HG03060 (cell line): ENCODE measurements around the gene HNRNPC.
"Not testable (repeated sequence)": the region's sequence is repeated elsewhere in the genome, so short reads cannot be mapped to it uniquely, and the experiment has no call there.

Experiments used
- ATAC-seq: cut with Tn5 transposase; IDR thresholded peaks from one replicate; pipeline ENCODE4 v1.9.1; 2021; ENCODE audit warnings: low read depth, moderate number of reproducible peaks; ENCODE audit not compliant: unreplicated experiment

The HNRNPC gene

DNA sequence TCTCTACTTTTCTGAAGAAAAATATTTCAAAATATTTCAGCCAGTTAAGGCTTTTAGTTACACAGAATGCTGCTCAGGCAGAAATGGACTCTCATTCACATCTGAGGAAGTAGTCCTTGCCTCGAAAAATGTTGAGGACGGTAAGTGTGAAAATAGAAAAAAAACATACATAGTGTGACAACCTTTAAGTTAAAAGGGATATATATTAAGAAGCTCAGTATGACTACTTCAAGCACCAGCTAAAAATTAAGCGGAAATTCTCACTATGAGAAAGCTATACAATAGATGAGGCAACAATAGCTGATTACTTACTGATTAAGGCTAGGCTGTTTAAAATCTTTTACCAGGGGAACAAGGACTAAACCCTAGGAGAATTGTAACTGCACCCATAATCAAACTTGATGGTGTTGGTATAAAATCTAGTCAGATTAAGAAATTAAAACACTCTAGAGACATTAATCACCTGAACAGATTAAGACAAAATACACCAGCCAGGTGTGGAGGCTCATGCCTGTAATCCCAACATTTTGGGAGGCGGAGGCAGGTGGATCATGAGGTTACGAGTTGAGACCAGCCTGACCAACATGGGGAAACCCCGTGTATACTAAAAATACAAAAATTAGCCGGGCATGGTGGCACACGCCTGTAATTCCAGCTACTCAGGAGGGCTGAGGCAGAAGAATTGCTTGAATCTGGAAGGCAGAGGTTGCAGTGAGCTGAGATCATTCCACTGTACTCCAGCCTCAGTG is 53.9 kb downstream of the HNRNPC start:
- ATAC-seq = no peak

DNA sequence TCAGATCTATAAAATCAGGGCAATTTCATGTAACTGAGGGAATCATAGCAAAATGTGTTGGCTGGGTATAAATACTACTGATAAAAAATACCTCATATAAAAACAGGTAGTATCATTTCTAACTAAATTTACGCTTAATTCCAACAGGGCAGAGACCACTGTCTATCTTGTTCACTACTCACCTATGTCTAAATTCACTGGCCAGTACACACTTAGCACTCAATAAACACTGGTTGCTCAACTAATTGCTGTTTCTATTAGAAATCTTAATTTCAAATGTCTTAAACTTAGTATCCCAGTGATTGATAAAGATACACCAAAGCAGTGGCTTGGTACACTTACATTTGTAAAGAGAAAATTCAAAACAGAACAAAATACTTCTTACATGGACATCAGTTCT is 55.6 kb downstream of the HNRNPC start:
- no peak for ATAC-seq

DNA sequence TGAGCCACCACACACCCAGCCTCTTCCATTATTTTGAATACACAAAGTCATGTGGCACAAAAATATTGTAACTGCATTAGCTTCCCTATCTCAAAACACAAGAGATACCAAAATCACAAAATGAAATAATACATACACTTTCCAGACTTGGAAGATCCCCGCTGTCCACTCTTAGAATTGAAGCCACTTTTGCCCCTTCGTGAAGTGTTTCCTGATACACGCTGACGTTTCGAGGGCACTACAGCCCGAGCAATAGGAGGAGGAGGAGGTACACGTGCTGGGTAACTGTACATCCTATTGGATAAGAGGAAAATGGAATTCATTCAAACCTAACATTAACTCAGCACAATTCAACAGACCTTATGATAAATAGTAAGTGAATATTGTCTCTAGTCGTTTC is 56.4 kb downstream of the HNRNPC start:
- ATAC-seq = not testable (repeated sequence)

DNA sequence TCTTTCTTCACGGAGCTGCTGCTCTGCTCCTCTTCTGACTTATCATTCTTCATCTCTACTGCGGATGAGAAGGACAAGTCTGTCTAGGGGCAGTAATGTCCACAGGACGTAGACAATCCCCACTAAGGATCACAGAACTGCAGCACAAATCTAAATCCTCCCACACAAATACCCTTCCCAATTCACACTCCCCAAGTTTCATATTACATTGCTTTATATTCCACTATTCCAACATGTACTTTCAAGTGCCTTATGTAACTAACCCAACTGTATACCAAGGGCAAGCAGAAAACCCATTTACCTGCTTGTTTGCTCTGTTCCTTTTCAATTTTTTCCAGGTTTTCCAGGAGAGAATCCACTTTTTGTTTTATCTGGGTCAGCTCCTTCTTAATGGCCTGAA is 57.7 kb downstream of the HNRNPC start:
- ATAC-seq = no peak

DNA sequence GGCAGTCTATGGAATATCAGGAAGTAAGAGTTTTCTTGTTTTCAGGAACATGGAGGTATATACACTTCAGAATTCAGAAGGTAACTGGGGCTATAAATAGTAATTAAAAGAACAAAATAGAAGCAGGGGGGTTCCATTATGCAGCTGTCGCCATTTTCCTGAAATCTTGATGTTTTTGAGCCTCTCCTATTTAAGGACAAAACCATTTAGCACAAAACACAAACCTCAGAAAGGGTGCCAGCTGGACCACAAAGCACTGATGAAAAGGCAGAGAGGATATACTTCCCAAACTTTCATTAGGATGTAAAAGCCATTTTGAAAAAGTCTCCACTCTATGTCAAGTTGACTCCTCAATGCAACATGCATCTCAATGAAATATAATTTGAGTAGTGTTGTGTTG is 59.2 kb downstream of the HNRNPC start:
- no peak for ATAC-seq

DNA sequence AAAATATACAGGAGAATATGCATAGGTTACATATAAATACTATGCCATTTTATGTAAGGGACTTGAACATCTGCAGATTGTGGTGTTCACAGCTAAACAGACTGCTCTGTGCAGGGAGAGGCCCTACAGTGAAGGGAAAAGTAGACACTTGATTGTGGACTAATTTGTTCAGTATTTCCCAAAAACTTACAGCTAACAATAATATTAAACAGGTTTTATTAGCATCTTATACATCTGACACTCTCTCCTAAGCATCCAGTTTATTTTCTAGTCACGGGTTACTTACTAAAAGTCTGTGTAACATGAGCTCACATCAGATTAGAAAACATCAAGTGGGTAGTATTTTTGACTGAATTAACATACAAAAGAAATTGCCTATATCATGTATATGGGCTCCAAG is 60.1 kb downstream of the HNRNPC start:
- ATAC-seq = no peak

DNA sequence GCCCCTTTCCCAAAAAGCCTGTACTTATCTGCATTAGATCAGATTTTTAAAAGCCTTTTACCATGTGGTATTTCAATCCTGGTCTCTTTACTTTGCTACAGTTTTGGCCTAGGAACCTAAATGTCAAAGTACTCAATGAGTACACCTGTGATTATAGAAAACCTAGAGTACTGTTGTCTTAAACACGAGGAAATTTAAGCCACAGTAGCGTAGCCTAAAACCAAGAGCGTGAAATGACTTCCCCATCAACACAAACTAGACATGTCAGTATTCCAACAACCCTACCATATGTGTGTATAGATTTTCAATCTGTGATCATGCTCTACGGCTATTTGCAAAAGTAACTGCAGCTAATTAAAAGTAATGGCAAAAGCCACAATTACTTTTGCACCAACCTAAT is 60.7 kb downstream of the HNRNPC start:
- ATAC-seq = no peak

DNA sequence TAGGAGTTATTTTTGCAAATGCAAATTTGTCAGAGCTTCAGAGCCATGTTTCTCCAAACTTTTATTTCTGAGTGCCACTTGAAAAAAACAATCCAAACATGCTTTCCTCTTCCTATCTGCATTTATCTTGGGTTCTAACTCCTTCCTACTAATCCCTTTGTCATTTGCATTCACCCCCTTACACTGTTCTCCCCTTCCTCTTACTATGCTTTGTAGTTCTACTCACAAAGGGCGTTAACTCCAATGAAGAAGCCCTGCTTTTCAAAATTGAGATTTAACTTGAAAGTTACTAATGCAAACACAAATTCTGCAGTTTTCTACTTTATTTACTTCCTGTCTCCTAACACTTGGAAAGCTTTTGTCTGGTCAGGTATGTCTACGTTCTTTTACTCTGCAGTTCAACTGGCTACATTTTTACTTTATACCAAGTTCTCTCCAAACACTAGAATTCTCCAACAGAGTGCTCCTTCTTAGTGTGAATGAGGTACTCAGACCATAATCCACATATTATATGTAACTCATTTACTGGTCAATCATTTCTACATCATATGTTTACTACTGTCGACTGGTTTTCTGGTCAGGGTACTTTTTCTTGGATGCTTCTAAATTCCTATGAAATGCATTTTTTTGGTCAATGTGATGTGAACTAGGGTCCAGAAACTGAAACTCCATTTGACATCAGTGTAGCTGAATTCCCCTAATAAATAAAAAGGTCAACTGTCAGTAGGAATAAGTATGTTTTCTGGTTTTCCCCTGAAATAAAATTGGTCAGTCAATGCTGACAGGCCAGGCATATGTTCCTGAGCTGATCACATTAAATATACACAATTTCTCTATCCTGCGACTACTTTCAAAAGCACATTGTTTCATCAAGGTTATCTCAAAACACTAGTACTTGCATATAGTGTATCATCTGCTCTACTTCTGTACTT is 62.2 kb downstream of the HNRNPC start:
- no peak for ATAC-seq

DNA sequence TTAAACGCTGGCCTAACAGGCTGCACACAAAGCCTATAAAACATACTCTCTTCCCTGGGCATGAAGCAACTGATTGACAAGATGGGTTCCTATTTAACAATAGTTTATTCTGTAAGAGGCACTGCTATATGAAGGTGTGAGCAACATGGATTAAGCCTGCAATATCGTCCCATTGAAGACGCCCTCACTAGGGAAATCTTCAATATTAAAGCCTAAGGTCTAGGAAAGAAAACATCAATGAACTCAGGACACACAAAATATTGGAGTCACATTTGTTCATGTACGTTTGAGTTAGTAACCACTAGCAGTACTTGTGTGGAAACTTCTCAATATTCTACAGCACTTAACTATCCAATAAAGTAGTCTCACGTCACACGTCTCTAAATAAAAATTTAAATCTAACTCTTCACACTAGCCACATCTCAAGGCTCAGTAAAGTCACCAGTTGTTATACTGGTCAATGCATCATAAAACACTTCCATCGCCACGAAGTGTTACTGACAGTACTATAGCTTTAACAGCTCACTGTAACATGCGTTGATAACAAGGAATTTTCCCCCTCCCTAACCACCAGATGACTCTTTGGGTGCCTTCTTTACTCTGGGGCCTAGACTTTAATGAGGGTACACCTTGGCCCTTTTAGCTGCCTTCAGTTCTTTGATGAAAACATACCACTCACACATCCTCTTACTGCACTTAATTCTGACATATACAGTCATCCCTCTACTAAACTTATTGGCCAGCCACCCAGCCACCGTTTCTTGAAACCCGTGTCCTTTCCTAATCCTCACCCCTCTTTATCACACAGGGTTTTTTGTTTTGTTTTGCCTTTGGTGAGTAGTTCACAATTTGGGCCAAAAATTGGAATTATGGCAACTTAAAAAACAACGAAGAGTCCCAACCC is 63.3 kb downstream of the HNRNPC start:
- ATAC-seq = no peak

DNA sequence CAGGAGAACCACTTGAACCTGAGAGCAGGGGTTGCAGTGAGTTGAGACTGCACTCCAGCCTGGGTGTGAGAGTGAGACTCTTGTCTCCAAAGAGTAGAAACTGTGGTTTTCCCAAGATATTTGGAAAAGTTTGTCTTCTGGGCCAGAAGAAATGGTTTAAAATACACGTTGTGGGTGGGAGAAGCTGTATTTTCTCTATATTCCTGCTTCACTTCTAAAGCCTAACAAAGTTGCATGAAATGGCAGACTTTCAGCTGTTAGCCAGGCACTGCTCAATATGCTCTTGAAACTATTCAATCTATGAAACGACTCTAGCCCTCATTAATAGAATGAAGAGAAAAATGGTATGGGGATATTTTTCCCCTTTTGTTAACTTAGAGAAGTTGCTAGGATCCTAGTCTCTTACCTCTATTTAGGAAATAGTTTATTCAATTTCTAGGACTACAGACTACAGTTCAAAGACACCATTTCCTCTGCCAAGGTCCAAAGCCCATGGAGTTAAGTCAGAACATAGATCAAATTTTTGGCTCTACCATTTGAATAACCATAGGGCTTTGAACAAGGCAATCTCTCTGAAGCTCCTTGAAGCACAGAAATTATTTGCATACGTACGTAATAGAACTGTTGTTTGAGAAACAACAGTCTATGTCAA is 64.1 kb downstream of the HNRNPC start:
- ATAC-seq = no peak

DNA sequence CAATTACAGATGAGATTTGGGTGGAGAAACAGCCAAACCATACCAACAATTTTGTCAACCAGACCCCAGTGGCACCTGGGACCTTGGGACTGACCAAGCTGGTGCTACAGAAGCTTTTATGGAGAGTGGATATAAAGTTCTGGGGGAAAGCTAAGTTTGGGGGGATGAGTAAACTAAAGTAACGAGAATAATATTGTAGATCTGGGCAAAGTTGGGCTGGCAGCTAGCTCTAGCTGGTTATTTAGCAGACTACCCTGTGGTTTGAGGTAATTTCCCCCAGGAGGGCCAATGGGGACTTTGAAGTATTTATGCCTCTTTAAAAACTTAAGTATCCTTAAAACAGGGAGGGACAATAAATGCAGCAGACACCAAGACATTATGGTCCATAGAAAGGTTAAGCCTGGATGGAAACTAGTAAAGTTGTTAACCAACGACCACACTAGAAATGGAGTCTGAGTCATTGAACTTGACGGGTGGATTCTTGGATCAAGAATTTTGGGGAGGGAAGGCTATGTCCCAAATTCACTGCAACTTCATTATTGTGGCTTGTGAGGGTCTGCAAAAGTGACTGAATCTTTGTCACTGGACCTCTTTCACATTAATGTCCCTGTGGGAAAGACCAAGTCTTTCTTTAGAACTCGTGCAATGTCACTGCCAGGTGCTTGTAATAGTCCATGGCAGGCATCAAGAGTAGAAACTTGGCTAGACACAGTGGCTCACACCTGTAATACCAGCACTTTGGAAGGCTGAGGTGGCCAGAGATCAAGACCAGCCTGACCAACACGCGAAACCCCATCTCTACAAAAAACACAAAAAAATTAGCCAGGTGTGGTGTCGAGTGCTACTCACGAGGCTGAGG is 64.8 kb downstream of the HNRNPC start:
- ATAC-seq = no peak

DNA sequence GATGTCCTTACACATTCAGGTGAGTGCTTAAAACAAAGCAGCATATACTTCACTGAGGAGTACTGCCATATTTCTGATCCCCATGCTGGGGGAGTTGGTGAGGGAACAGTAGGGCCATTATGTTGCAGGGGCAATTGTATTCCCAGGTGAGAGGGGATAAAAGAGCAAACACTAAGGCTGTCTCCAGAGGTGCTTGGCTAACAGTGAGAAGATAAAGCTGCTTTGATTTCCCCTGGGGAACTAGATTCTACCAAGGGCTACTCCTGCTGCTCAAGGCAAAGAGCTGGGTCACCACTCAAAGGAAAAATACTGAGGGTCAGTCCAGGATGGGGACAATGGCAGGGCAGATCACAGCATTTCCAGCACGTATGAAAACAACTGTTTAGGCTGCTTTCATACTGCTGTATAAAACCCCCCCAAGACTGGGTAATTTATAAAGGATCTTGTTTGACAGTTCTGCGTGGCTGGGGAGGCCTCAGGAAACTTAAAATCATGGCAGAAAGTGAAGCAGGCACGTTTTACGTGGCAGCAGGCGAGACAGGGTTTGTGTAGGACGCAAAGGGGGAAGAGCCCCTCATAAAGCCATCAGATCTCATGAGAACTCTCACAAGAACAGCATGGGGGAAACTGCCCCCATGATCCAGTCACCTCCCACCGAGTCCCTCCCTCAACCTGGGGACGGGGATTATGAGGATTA is 65.6 kb downstream of the HNRNPC start:
- ATAC-seq = no peak

DNA sequence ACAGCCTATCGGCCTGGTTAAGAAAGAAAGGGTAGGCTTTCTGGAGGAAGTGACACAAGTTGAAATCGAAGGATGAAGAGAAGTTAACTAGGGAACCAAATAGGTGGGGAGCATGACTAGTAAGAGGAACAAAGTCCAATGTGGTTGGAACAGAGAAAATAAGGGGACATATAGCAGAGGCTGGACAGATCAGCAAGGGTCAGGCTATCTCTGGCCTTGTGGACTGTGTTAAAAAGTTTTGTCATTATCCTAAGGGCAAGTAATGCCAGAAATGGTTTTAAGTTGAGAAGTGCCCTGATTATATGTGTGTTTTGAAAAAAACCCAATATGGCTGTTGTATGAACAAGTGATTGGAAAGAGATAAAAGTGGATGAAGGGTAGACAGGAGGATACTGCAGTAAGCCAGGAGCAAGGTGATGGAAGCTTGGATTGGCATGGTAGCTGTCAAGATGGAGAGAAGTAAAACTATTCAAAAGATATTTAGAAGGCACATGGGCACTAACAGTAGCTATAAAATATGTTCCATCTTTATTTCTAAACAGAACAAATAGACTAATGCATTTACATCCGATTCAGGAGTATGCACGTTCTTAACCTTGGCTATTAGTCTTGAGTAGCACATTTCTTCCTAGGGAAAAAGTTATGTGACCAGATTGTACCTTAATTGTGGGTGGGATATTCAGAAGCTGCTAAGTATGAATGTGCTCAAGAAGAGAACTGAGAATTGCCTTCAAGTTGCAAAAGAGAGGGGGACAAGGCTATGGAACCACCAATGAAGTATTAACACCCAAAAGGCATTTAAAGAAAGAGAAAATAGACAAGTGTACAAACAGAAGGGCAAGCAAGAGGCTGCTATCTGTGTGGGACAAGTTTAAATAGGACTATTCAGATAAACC is 66.5 kb downstream of the HNRNPC start:
- ATAC-seq = no peak

DNA sequence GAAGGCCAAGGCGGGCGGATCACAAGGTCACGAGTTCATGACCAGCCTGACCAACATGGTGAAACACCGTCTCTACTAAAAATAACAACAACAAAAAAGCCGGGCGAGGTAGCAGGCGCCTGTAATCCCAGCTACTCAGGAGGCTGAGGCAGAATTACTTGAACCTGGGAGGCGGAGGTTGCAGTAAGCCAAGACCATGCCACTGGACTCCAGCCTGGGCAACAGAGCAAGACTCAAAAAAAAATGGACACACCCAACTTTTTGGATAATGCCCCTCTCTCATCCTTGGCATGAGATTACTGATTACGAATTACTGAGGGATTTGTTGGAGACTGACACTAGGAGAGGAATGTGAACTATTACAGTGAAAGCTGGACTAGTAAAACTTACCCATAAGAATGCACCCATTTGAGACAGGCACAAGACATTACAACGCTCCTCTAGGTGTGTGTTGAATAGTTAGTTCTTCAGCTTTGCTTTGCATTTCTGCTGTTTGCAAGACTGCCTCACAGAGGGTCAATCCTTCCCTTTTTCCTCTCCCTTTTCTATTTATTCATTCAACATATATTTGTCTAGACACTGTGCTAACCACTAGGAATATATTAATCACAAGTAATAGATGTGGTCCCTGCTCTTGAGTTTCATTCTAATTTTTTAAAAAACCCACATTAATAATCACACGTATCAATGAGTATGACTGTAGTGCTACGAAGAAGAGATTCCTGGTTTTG is 67.3 kb downstream of the HNRNPC start:
- ATAC-seq = no peak

DNA sequence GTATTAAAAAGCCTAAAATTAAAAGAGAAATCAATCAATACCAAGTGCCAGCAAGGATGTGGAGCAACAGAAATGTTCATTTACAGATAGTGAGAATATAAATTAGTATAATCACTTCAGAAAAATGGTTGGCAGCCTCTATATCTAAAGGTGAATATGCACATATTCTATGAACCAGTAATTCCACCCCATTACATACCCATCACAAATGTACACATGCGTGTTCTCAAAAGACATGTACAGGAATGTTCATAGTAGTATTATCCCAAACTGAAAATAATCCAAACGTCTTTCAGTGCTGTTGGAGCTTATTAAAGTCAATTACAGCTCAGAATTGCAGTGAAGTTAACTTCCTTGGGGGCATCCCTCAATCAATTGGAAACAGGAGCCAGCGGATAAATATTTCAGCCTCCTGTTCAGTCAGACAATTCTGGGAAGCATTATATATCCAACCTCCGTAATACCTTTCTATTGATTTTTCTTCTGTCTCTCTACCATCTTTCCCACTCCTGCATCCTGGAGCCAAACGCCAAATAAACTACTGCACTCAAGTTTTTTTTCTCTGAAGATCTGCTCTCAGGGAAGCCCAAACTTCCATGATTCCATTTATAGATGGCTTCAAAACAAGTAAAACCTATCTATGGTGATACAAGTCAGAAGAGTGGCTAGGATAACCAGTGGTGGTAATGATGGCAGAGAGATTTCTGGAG is 68.3 kb downstream of the HNRNPC start:
- no peak for ATAC-seq
